Measurements from ENCODE around the gene CHN1.

The CHN1 gene

GRCh38 chr2:174902506-174903263 is 102.5 kb downstream of the CHN1 start:
- TF ChIP-seq, protein P1, sequence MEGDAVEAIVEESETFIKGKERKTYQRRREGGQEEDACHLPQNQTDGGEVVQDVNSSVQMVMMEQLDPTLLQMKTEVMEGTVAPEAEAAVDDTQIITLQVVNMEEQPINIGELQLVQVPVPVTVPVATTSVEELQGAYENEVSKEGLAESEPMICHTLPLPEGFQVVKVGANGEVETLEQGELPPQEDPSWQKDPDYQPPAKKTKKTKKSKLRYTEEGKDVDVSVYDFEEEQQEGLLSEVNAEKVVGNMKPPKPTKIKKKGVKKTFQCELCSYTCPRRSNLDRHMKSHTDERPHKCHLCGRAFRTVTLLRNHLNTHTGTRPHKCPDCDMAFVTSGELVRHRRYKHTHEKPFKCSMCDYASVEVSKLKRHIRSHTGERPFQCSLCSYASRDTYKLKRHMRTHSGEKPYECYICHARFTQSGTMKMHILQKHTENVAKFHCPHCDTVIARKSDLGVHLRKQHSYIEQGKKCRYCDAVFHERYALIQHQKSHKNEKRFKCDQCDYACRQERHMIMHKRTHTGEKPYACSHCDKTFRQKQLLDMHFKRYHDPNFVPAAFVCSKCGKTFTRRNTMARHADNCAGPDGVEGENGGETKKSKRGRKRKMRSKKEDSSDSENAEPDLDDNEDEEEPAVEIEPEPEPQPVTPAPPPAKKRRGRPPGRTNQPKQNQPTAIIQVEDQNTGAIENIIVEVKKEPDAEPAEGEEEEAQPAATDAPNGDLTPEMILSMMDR (IDR thresholded peaks at IDR 0.05; ENCODE audit: poor library complexity, severe bottlenecking), result no peak
- Histone ChIP-seq H3K4me3 (ENCODE audit: severe bottlenecking) (no peak overlapping the region), H3K27me3 (ENCODE audit: insufficient read depth, poor library complexity, severe bottlenecking) (no peaks in the 10 kb centered on the region), H3K4me1 (ENCODE audit: insufficient read depth, poor library complexity, severe bottlenecking) (no peaks in the 10 kb centered on the region), H3K9me3 (ENCODE audit: severe bottlenecking) (no peaks in the 10 kb centered on the region), H3K27ac (ENCODE audit: poor library complexity, severe bottlenecking) (no peak overlapping the region), H3K36me3 (ENCODE audit: low read depth) (no peaks in the 10 kb centered on the region)
- ATAC-seq (ENCODE audit: low read depth) (no peak), DNase-seq (ENCODE audit: low spot score) (no peak)

DNA sequence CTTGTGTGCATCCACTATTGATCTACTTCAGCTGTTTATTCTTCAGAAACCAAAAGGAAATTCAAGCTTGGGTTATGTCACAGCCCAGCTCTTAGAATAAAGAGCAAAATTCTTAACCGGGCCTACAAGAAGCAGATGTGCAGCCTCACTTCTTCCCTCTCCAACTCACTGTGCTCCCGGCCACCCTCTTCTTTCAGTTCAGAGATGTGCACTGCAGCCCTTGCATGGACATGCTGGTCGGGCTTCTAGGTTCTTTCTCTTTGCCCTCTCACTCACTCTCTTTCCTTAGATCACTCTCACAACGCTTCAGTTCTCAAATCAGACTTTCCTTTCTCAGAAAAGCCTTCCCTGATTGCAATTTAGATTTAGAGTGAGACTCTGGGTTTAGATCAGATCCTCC is 104.1 kb downstream of the CHN1 start:
- Histone ChIP-seq H3K4me3 (ENCODE audit: severe bottlenecking) (no peak overlapping the region), H3K4me1 (ENCODE audit: insufficient read depth, poor library complexity, severe bottlenecking) (no peaks in the 10 kb centered on the region), H3K9me3 (ENCODE audit: severe bottlenecking) (no peaks in the 10 kb centered on the region), H3K36me3 (ENCODE audit: low read depth) (no peaks in the 10 kb centered on the region), H3K27ac (ENCODE audit: poor library complexity, severe bottlenecking) (no peak overlapping the region), H3K27me3 (ENCODE audit: insufficient read depth, poor library complexity, severe bottlenecking) (no peaks in the 10 kb centered on the region)
- ATAC-seq (ENCODE audit: low read depth), result no peak
- TF ChIP-seq, protein P1 (IDR thresholded peaks at IDR 0.05; ENCODE audit: poor library complexity, severe bottlenecking), result no peak
- DNase-seq (ENCODE audit: low spot score), result no peak

- Histone ChIP-seq H3K36me3 (ENCODE audit: low read depth) (no peaks in the 10 kb centered on the region), H3K27ac (ENCODE audit: poor library complexity, severe bottlenecking) (no peak overlapping the region), H3K27me3 (ENCODE audit: insufficient read depth, poor library complexity, severe bottlenecking) (no peaks in the 10 kb centered on the region), H3K9me3 (ENCODE audit: severe bottlenecking) (no peaks in the 10 kb centered on the region), H3K4me1 (ENCODE audit: insufficient read depth, poor library complexity, severe bottlenecking) (no peaks in the 10 kb centered on the region), H3K4me3 (ENCODE audit: severe bottlenecking) (no peak overlapping the region)
- TF ChIP-seq, protein P1 (IDR thresholded peaks at IDR 0.05; ENCODE audit: poor library complexity, severe bottlenecking), result no peak
- ATAC-seq (ENCODE audit: low read depth) (no peak), DNase-seq (ENCODE audit: low spot score) (no peak)
Observed at GRCh38 chr2:174897286-174897685, 107.9 kb downstream of the CHN1 start.

- Histone ChIP-seq H3K4me1 (ENCODE audit: insufficient read depth, poor library complexity, severe bottlenecking) (no peaks in the 10 kb centered on the region), H3K9me3 (ENCODE audit: severe bottlenecking) (no peaks in the 10 kb centered on the region)
- TF ChIP-seq, protein P1 (IDR thresholded peaks at IDR 0.05; ENCODE audit: poor library complexity, severe bottlenecking), result no peak
Observed at GRCh38 chr2:174893018-174893417, 112.2 kb downstream of the CHN1 start.

DNA sequence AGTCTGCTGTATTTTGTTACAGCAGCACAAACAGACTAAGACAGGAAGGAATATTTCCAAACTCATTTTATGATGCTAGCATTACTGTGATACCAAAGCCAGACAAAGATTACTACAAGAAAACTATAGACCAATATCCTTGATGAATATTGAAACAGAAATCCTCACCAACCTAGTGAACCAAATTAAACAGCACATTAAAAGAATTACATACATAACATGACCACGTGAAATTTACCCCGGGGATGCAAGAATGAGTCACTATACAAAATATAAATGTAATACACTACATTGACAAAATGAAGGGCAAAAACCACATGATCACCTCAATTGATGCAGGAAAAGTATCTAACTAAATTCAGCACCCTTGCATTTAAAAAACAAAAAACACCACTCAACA is 112.6 kb downstream of the CHN1 start:
- H3K4me1 ChIP-seq (ENCODE audit: insufficient read depth, poor library complexity, severe bottlenecking), result no peaks in the 10 kb centered on the region
- ATAC-seq (ENCODE audit: low read depth), result no peak

More at GRCh38 chr2:174893018-174893417, 112.2 kb downstream of the CHN1 start:
- H3K36me3 ChIP-seq (ENCODE audit: low read depth), result no peaks in the 10 kb centered on the region
- ATAC-seq (ENCODE audit: low read depth) (no peak), DNase-seq (ENCODE audit: low spot score) (no peak)
- H3K27me3 ChIP-seq (ENCODE audit: insufficient read depth, poor library complexity, severe bottlenecking), result no peaks in the 10 kb centered on the region
- H3K4me3 ChIP-seq (ENCODE audit: severe bottlenecking), result no peak overlapping the region
- no peak overlapping the region for H3K27ac ChIP-seq (ENCODE audit: poor library complexity, severe bottlenecking)

More for the DNA sequence above, 112.6 kb downstream of the CHN1 start:
- H3K27me3 ChIP-seq (ENCODE audit: insufficient read depth, poor library complexity, severe bottlenecking), result no peaks in the 10 kb centered on the region
- H3K27ac ChIP-seq (ENCODE audit: poor library complexity, severe bottlenecking), result no peak overlapping the region
- H3K4me3 ChIP-seq (ENCODE audit: severe bottlenecking), result no peak overlapping the region
- no peaks in the 10 kb centered on the region for H3K9me3 ChIP-seq (ENCODE audit: severe bottlenecking)
- no peak for DNase-seq (ENCODE audit: low spot score)
- TF ChIP-seq, protein P1 (IDR thresholded peaks at IDR 0.05; ENCODE audit: poor library complexity, severe bottlenecking), result no peak
- no peaks in the 10 kb centered on the region for H3K36me3 ChIP-seq (ENCODE audit: low read depth)

Measured in RWPE2 (cell line).